Measurements from ENCODE around the gene EIF2S3B.

EIF2S3B gene

GRCh38 chr12:10551375-10551774, 45.7 kb downstream of the EIF2S3B start:
- H3K9ac ChIP-seq (ENCODE audit: low read length in 5 of 5), result no peak overlapping the region
- H3K27ac ChIP-seq (ENCODE audit: low read depth, low read length), result no peak overlapping the region
- H3K27me3 ChIP-seq (ENCODE audit: control insufficient read depth in 5 of 5, insufficient read depth in 4 of 5, low read length in 5 of 5), result no peaks in the 10 kb centered on the region
- H3K4me1 ChIP-seq (ENCODE audit: control insufficient read depth in 5 of 5, insufficient read depth in 5 of 5, low read length in 5 of 5), result no peaks in the 10 kb centered on the region
- H3K4me3 ChIP-seq (ENCODE audit: low read depth in 1 of 5, low read length in 5 of 5), result no peak overlapping the region
- no peaks in the 10 kb centered on the region for H3K36me3 ChIP-seq (ENCODE audit: control insufficient read depth in 5 of 5, insufficient read depth in 5 of 5, low read length in 5 of 5)
- H3K9me3 ChIP-seq (ENCODE audit: control insufficient read depth in 5 of 5, low read length in 5 of 5), result no peaks in the 10 kb centered on the region

GRCh38 chr12:10553148-10553547, 47.5 kb downstream of the EIF2S3B start:
- H3K4me3 ChIP-seq (ENCODE audit: low read depth in 1 of 5, low read length in 5 of 5), result no peak overlapping the region
- H3K27me3 ChIP-seq (ENCODE audit: control insufficient read depth in 5 of 5, insufficient read depth in 4 of 5, low read length in 5 of 5), result no peaks in the 10 kb centered on the region
- no peaks in the 10 kb centered on the region for H3K36me3 ChIP-seq (ENCODE audit: control insufficient read depth in 5 of 5, insufficient read depth in 5 of 5, low read length in 5 of 5)
- no peak overlapping the region for H3K27ac ChIP-seq (ENCODE audit: low read depth, low read length)
- H3K9ac ChIP-seq (ENCODE audit: low read length in 5 of 5), result no peak overlapping the region
- no peaks in the 10 kb centered on the region for H3K9me3 ChIP-seq (ENCODE audit: control insufficient read depth in 5 of 5, low read length in 5 of 5)
- no peaks in the 10 kb centered on the region for H3K4me1 ChIP-seq (ENCODE audit: control insufficient read depth in 5 of 5, insufficient read depth in 5 of 5, low read length in 5 of 5)

DNA sequence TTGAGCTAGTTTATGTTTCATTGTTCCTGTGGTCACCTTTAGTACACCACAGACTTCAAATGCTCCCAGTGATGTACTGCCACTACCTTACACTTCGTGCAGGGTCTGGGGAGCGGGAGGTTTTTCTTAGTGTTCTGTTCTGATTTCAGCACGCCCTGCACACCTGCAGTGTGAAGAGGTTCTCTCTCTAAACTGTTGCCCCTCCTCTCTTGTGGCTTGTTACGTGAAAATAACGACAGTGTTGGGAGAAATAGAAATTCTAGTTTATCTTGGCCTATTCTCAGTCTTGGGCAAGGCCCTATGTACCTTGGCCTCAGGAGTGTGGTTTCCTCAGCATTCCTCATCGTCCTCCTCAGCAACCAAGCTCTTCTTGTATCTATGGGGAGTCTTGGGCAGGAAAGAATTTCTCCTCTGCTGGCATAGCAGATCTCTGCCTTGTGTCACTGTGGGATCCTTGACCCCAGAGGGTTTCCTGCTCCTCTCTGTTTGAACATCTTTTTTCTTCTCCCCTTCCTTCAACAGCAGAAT, 48.6 kb downstream of the EIF2S3B start:
- Histone ChIP-seq H3K4me1 (ENCODE audit: control insufficient read depth in 5 of 5, insufficient read depth in 5 of 5, low read length in 5 of 5) (no peaks in the 10 kb centered on the region), H3K27ac (ENCODE audit: low read depth, low read length) (no peak overlapping the region), H3K9ac (ENCODE audit: low read length in 5 of 5) (no peak overlapping the region), H3K36me3 (ENCODE audit: control insufficient read depth in 5 of 5, insufficient read depth in 5 of 5, low read length in 5 of 5) (no peaks in the 10 kb centered on the region), H3K4me3 (ENCODE audit: low read depth in 1 of 5, low read length in 5 of 5) (no peak overlapping the region), H3K9me3 (ENCODE audit: control insufficient read depth in 5 of 5, low read length in 5 of 5) (no peaks in the 10 kb centered on the region), H3K27me3 (ENCODE audit: control insufficient read depth in 5 of 5, insufficient read depth in 4 of 5, low read length in 5 of 5) (peaks cover 0 to 4% (median 0%) of the 10 kb centered on the region in 5 donors)

GRCh38 chr12:10554756-10555481, 49.2 kb downstream of the EIF2S3B start:
- Histone ChIP-seq H3K27me3 (ENCODE audit: control insufficient read depth in 5 of 5, insufficient read depth in 4 of 5, low read length in 5 of 5) (peaks cover 0 to 4% (median 0%) of the 10 kb centered on the region in 5 donors), H3K4me3 (ENCODE audit: low read depth in 1 of 5, low read length in 5 of 5) (no peak overlapping the region), H3K9ac (ENCODE audit: low read length in 5 of 5) (no peak overlapping the region), H3K36me3 (ENCODE audit: control insufficient read depth in 5 of 5, insufficient read depth in 5 of 5, low read length in 5 of 5) (no peaks in the 10 kb centered on the region), H3K4me1 (ENCODE audit: control insufficient read depth in 5 of 5, insufficient read depth in 5 of 5, low read length in 5 of 5) (no peaks in the 10 kb centered on the region), H3K27ac (ENCODE audit: low read depth, low read length) (no peak overlapping the region), H3K9me3 (ENCODE audit: control insufficient read depth in 5 of 5, low read length in 5 of 5) (no peaks in the 10 kb centered on the region)

GRCh38 chr12:10557329-10557728, 51.6 kb downstream of the EIF2S3B start:
- Histone ChIP-seq H3K36me3 (ENCODE audit: control insufficient read depth in 5 of 5, insufficient read depth in 5 of 5, low read length in 5 of 5) (no peaks in the 10 kb centered on the region), H3K27me3 (ENCODE audit: control insufficient read depth in 5 of 5, insufficient read depth in 4 of 5, low read length in 5 of 5) (peaks cover 0 to 4% (median 0%) of the 10 kb centered on the region in 5 donors), H3K9ac (ENCODE audit: low read length in 5 of 5) (no peak overlapping the region), H3K4me1 (ENCODE audit: control insufficient read depth in 5 of 5, insufficient read depth in 5 of 5, low read length in 5 of 5) (no peaks in the 10 kb centered on the region), H3K9me3 (ENCODE audit: control insufficient read depth in 5 of 5, low read length in 5 of 5) (no peaks in the 10 kb centered on the region), H3K27ac (ENCODE audit: low read depth, low read length) (no peak overlapping the region), H3K4me3 (ENCODE audit: low read depth in 1 of 5, low read length in 5 of 5) (no peak overlapping the region)

DNA sequence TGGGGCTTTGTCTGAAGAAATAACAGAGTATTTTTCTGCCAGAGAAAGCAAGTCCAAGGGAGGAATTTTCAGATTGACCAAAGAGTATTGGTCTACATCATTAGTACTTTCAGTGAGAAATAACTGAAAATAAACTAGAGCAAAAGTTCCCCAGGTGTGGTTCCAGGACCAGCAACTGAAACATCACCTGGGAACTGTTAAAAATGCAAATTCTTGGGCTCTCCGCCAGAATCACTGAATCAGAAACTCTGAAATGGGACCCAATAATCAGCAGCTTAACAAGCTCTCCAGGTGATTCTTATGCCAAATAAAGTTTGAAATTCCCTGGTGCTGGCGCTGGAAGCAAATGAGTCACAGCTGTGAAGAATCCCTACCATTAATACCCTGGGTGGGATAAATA, 52.1 kb downstream of the EIF2S3B start:
- Histone ChIP-seq H3K27me3 (ENCODE audit: control insufficient read depth in 5 of 5, insufficient read depth in 4 of 5, low read length in 5 of 5) (peaks cover 0 to 4% (median 0%) of the 10 kb centered on the region in 5 donors), H3K9me3 (ENCODE audit: control insufficient read depth in 5 of 5, low read length in 5 of 5) (no peaks in the 10 kb centered on the region), H3K36me3 (ENCODE audit: control insufficient read depth in 5 of 5, insufficient read depth in 5 of 5, low read length in 5 of 5) (no peaks in the 10 kb centered on the region), H3K9ac (ENCODE audit: low read length in 5 of 5) (no peak overlapping the region), H3K4me1 (ENCODE audit: control insufficient read depth in 5 of 5, insufficient read depth in 5 of 5, low read length in 5 of 5) (no peaks in the 10 kb centered on the region), H3K4me3 (ENCODE audit: low read depth in 1 of 5, low read length in 5 of 5) (no peak overlapping the region), H3K27ac (ENCODE audit: low read depth, low read length) (no peak overlapping the region)

Measured in subcutaneous abdominal adipose tissue (tissue), 5 donors.